Glomerular endothelial cell (primary cell): ENCODE results near the gene KIAA1671. TPM values are rescaled to one million over a fixed set of nuclear protein-coding genes. Genes with fewer than 3 reads are reported as not detected.
"Not testable (repeated sequence)": the region's sequence is repeated elsewhere in the genome, so short reads cannot be mapped to it uniquely, and the experiment has no call there.

Source experiments
- DNase-seq: peaks from one replicate; pipeline ENCODE4 v3.0.0-alpha.2; 2011; ENCODE audit warnings: low read depth, low spot score; ENCODE audit errors: extremely low read depth
- total RNA-seq: library from RNA; depleted of rRNA; stranded (reverse); fragments of >200 nt; gene quantifications from 2 replicates; pipeline ENCODE4 v1.2.3, GENCODE V29; 2015

The KIAA1671 gene
- total RNA-seq, 1 donor from 2014 or later, result 91.0 TPM

GRCh38 chr22:25183949-25184619 is 231.6 kb downstream of the KIAA1671 start:
- no peak for DNase-seq

DNA sequence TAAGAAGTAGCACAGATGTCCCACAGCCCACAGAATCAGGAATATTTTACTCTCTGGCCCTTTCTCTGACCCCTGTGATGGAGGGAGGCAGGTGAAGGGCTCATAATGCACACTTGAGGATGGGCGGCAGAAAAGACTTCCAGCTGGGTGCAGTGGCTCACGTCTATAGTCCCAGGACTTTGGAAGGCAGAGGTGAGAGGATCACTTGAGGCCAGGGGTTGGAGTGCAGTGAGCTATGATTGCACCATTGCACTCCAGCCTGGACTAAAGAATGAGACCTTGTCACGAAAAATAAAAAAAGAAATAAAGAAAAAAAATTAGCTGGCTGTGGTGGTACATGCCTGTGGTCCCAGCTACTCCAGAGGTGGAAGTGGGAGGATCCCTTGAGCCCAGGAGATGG is 233.6 kb downstream of the KIAA1671 start:
- DNase-seq, result no peak

- no peak for DNase-seq
Measured at GRCh38 chr22:25187469-25187868, 235.0 kb downstream of the KIAA1671 start.

DNA sequence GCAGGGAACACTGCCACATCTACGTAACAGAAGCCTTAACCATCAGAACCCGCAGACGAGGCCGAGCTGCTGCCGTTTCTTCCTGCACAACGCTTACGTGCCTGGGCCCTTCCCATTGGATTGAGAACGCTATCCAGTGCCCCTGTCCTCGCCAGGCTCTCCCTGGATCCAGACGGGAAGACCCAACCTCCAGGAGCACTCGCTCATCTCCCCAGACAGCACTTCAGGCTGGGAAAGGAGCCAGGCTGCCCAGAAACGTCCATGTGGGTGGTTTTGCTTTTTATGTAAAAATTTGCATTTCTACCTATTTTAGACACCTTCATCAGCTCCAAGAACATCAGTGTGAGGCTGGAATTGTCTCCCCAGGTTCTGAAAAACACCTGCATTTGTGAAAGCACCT is 239.9 kb downstream of the KIAA1671 start:
- DNase-seq, result no peak

GRCh38 chr22:25193130-25193529 is 240.6 kb downstream of the KIAA1671 start:
- no peak for DNase-seq

- DNase-seq, result no peak
Measured at GRCh38 chr22:25193548-25193947, 241.0 kb downstream of the KIAA1671 start.

GRCh38 chr22:25196326-25196725 is 243.8 kb downstream of the KIAA1671 start:
- no peak for DNase-seq

DNA sequence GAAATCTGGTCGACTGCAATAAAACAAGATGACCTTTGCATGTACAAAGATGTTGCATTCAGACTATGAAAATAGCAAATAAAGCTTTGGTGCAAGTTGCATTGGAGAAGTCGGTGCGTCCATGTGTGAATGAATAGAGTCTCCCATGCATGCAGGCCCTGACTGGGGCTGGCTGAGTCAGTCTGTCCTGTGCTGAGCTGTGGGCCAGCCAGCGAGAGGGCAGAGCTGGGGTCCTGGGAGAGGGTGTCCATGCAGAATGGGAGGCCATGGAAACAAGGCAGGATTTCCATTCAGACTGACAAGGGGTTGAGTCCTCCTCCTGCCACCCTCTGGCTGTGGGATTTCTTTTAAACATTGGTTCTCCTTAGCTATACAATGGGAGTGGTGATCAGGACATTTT is 244.8 kb downstream of the KIAA1671 start:
- DNase-seq, result no peak

DNA sequence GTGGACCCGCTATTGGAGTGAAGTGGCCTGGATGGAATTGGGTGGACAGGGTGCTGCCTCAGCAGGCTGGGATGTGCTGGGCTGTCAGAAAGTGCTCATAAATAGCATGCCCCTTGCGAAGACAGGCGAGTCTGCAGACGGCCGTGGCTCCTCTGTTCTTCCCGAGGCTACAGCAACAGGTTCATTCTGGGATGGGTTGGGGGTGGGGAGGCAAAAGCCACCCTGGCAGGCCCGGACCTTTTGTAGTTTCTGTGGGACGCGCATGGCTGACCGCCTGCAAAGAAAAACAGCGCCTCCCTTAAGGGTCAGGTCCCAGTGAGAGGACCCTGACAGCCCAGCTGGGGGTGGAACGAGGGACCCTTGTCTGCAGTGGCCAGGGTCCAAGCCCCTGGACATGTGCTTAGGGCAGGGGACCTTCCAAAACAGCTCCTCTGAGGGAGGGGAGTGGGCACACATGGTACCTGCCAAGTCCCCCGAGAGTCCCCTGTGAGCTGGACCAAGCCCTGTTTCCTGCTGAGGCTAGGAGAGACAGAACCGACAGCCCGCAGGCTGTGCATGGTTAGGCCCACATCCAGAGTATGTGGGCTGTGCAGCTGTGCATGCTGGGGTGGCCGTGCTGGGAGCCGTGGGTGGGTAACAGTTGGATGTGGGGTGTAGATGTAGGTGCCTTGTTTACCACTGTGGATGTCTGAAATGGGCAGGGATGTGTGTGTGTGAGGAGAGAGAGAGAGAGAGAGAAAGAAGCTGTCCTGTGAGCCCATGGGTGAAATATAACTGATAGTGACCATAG is 247.4 kb downstream of the KIAA1671 start, which contains the start of gene CRYBB3:
TSS of gene CRYBB3 (plus strand) at position 128 of the 790 bp plus-strand sequence. CDS start 1,539 bp downstream, outside the sequence.
- no peak for DNase-seq

DNA sequence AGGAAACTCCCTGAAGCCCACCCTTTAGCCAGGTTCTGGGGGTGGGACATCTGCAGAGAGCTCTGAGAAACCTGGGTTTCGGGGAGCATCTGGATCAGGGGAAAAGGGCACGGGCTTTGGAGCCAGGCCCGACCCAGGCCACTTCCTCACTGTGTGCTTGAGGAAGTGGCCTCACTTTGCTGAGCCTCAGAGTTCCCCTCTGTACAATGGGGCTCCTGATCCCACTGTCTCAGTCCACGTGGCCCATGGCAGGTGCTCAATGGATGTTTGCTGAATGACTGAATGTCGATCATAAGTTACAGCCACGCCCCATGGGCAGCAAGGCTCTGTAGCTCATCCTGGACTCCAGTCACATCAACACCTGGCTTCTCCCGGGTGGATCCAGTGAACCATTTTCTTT is 248.5 kb downstream of the KIAA1671 start:
- no peak for DNase-seq

DNA sequence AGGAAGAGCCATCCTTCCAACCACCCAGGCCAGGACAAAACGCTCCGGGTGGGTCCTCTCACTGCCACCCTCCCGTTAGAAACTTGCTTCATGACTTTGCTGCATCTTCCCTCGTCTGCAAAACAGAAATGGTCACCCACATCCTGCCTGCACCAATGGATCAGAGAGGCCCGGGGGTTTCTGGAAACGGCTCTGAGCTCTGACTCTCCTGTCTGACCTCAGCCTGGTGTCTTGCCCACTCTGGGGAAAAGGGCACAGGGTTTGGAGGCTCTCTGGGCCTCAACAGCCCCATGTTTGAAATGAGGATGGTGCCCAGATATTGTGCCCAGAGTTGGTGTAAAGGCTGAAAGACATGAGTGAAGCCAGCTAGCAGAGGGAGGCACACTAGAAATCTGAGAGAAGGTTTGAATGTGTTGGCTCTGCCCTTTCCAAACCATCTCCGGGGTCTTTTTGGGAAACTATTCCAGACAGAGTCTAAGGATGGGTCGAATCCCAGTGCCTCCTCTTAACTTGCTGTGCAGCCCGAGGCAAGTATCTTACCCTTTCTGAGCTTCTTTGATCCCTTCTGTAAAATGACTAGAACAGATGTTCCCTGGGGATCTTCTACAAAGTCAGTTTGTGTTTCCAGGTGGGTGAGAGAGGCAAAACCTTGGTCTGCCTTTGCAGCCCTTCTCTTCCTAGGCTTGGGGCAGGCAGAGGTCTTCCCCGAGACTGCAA is 249.2 kb downstream of the KIAA1671 start:
- DNase-seq, result no peak

DNA sequence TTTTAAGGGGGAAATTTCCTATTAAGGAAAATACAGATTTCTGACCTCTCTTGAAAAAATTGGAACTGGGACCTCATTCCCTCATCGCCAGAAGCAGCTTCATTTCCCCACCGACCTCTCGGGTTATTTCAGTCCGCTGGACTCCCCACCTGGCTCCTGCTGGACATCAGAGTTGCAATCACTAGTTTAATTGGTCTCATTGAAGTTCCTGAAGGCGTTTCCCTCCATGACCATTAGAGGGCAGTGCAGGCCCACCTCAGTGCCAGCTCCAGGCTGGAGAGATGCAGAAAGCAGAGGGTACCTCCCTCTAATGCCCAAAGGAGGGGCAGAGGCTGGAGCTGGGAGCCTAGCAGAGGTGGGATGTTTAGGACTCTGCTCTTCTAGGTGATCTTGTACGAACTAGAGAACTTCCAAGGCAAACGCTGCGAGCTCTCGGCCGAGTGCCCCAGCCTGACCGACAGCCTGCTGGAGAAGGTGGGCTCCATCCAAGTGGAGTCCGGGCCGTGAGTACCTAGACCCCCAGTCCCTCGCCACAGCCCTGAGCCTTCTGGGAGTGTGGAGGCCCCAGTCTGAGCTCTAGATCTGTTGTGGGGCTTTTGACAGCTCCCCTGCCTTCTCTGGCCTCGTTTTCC is 249.9 kb downstream of the KIAA1671 start:
- peak; percentile 16 for DNase-seq

DNA sequence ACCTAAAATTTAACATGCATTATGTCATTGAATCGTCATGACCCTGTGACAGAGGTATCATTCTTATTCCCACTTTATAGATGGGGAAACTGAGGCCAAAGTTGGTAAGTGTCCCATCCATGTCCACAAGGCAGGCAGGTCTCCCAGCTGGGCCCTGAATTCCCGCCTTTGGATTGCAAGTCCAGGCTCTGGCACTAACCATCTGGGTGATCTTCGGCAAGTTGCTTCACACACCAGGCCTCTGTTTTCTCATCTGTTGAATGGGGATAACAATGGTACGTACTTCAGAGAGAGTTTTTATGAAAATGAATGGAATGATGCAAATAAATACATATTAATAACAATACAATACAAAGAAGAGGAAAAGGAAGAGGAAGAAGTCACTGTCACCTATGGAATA is 250.6 kb downstream of the KIAA1671 start:
- DNase-seq, result no peak

GRCh38 chr22:25204547-25204946 is 252.0 kb downstream of the KIAA1671 start:
- not testable (repeated sequence) for DNase-seq

DNA sequence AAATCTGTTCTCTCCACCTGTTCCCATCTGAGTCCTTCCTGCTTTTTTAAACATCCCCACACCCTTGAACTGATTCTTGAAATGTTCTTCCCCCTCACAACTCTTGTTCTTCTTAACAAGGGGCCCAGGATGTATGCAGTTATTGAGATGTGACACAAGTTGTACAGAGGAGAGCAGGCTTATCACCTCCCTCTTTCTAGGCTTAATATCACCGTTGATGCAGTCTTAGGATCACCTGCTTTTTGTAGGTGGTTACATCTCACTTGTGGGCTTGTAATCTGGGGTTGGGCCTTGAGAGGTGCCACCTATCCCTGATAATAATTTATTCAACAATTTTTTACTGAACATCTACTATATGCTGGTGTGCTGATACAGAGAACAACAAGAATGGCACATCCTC is 253.3 kb downstream of the KIAA1671 start:
- no peak for DNase-seq

GRCh38 chr22:25206998-25207397 is 254.5 kb downstream of the KIAA1671 start:
- no peak for DNase-seq

DNA sequence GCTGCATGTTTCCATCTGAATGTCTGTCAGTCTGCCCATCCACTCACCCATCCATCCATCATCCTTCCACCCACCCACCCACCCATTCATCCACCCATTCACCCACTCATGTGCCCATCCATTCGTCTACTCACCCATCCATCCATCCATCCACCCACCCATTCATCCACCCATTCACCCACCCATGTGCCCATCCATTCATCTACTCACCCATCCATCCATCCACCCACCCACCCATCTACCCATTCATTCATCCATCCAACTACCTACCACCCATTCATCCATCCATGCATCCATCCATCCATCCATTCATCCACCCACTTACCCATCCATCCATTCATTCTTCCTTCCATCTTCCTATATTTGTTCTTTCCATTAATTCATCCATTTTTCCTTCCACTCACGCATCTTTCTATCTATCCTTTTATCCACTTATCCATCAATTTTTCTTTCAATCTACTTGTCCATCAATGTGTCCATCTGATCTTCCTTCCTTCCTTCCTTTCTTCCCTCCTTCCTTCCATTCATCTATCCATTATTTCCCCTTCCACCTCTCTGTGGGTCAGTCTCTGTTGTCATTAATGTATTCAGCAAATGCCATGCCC is 255.1 kb downstream of the KIAA1671 start:
- no peak for DNase-seq

DNA sequence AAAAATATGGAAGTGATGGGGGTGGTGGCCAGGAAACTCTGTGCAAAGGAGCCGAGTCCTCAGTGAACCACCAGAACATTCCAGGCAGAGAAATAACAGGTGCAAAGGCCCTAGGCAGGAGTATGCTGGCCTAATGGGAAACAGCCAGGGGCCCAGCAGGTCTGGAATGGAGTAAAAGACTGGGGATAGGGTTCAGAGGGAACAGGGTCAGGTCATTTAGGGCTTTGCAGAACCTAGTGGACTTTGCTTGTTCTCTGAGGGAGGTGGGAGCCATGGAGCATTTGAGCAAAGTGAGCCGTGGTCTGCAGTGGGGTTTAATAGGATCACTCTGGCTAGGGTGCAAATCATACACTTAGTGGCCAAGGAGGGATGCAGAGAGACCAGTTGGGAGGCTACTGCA is 255.8 kb downstream of the KIAA1671 start:
- DNase-seq, result no peak

GRCh38 chr22:25208743-25209505 is 256.4 kb downstream of the KIAA1671 start:
- no peak for DNase-seq

- no peak for DNase-seq
Measured at GRCh38 chr22:25210793-25211192, 258.3 kb downstream of the KIAA1671 start.
